Nephron progenitor cell (in vitro differentiated cells): Measurements from ENCODE around the gene GALT.
A peak's percentile ranks its signal among the peaks of the same experiment; 100 is the strongest.

Experiments used
- DNase-seq: peaks from one replicate; pipeline ENCODE4 v3.0.0; 2021
- H3K27ac Mint-ChIP-seq: 2 replicates; pipeline ENCODE4 v1.8.0; 2021; ENCODE audit warnings: mild to moderate bottlenecking, moderate library complexity, mixed read lengths
- H3K27me3 Mint-ChIP-seq: 2 replicates; pipeline ENCODE4 v1.8.0; 2021; ENCODE audit warnings: mild to moderate bottlenecking, low read depth, mixed read lengths; ENCODE audit not compliant: poor library complexity
- H3K36me3 Mint-ChIP-seq: 2 replicates; pipeline ENCODE4 v1.8.0; 2021; ENCODE audit warnings: low read depth, mixed read lengths
- H3K4me1 Mint-ChIP-seq: 2 replicates; pipeline ENCODE4 v1.8.0; 2021; ENCODE audit warnings: mixed read lengths
- H3K4me3 Mint-ChIP-seq: 2 replicates; pipeline ENCODE4 v1.8.0; 2021; ENCODE audit warnings: mild to moderate bottlenecking, moderate library complexity, mixed read lengths
- H3K9me3 Mint-ChIP-seq: 2 replicates; pipeline ENCODE4 v1.8.0; 2021; ENCODE audit warnings: mild to moderate bottlenecking, moderate library complexity, mixed read lengths
- CTCF ChIP-seq: fragments of 200-600 bp; sonication (generic); IDR thresholded peaks from 2 replicates; pipeline ENCODE4 v1.5.0; 2021; ENCODE audit warnings: antibody characterized with exemption

GALT gene

GRCh38 chr9:34652602-34653000 lies 6.1 kb downstream of the GALT start:
- peaks cover 23% of the 10 kb centered on the region for H3K36me3 Mint-ChIP-seq
- no peak for DNase-seq
- H3K4me3 Mint-ChIP-seq, result peak overlapping the region; percentile 82
- TF ChIP-seq CTCF, result no peak
- peak overlapping the region; percentile 98 for H3K27ac Mint-ChIP-seq
- peaks cover 4% of the 10 kb centered on the region for H3K27me3 Mint-ChIP-seq
- H3K4me1 Mint-ChIP-seq, result peaks cover 89% of the 10 kb centered on the region
- H3K9me3 Mint-ChIP-seq, result no peaks in the 10 kb centered on the region

GRCh38 chr9:34653151-34654072 lies 6.9 kb downstream of the GALT start:
- Mint-ChIP-seq H3K4me3 (peak overlapping the region; percentile 82), H3K27ac (peak overlapping the region; percentile 98), H3K36me3 (peaks cover 15% of the 10 kb centered on the region), H3K4me1 (peaks cover 89% of the 10 kb centered on the region), H3K9me3 (no peaks in the 10 kb centered on the region), H3K27me3 (peaks cover 4% of the 10 kb centered on the region)
- peak; percentile 58 for DNase-seq
- TF ChIP-seq CTCF, result no peak

GRCh38 chr9:34654323-34655051 lies 8.0 kb downstream of the GALT start:
- DNase-seq, result no peak
- H3K9me3 Mint-ChIP-seq, result no peaks in the 10 kb centered on the region
- peaks cover 5% of the 10 kb centered on the region for H3K36me3 Mint-ChIP-seq
- peak overlapping the region; percentile 52 for H3K4me3 Mint-ChIP-seq
- no peak for TF ChIP-seq CTCF
- H3K27me3 Mint-ChIP-seq, result peaks cover 4% of the 10 kb centered on the region
- peaks cover 84% of the 10 kb centered on the region for H3K4me1 Mint-ChIP-seq
- H3K27ac Mint-ChIP-seq, result peak overlapping the region; percentile 83

- Mint-ChIP-seq H3K4me3 (peak overlapping the region; percentile 33), H3K27me3 (peaks cover 5% of the 10 kb centered on the region)
Observed at GRCh38 chr9:34655394-34655793, 8.9 kb downstream of the GALT start.

GRCh38 chr9:34656992-34657391 lies 10.5 kb downstream of the GALT start:
- Mint-ChIP-seq H3K4me3 (no peak overlapping the region), H3K36me3 (peaks cover 11% of the 10 kb centered on the region), H3K9me3 (no peaks in the 10 kb centered on the region), H3K27ac (no peak overlapping the region), H3K27me3 (peaks cover 8% of the 10 kb centered on the region), H3K4me1 (peaks cover 65% of the 10 kb centered on the region)
- no peak for TF ChIP-seq CTCF
- no peak for DNase-seq

More at GRCh38 chr9:34655394-34655793, 8.9 kb downstream of the GALT start:
- Mint-ChIP-seq H3K27ac (peak overlapping the region; percentile 76), H3K36me3 (peaks cover under 1% of the 10 kb centered on the region), H3K9me3 (no peaks in the 10 kb centered on the region), H3K4me1 (peaks cover 81% of the 10 kb centered on the region)
- no peak for TF ChIP-seq CTCF
- no peak for DNase-seq
